Mucosa of descending colon (tissue), 3 donors: ENCODE data around the gene KCNJ14. TPM values are rescaled to one million over a fixed set of nuclear protein-coding genes. Genes with fewer than 3 reads are reported as not detected.

ENCODE experiments used
- ATAC-seq: fragments of 200-7000 bp; cut with Tn5 transposase; one replicate; pipeline ENCODE4 v1.9.1; 2020; ENCODE audit warnings: mild to moderate bottlenecking, moderate library complexity
- DNase-seq, 3 donors: peaks; one replicate each; pipeline ENCODE4 v3.0.0-alpha.2; 2020
- H3K36me3 ChIP-seq: fragments of 200-600 bp; one replicate; pipeline ENCODE4 v1.8.0; 2021; ENCODE audit warnings: low read depth, mild to moderate bottlenecking
- H3K4me1 ChIP-seq: fragments of 200-600 bp; one replicate; pipeline ENCODE4 v1.8.0; 2021; ENCODE audit warnings: low read depth, mild to moderate bottlenecking
- H3K4me3 ChIP-seq: fragments of 200-600 bp; one replicate; pipeline ENCODE4 v1.8.0; 2021; ENCODE audit warnings: mild to moderate bottlenecking
- H3K9me3 ChIP-seq: fragments of 200-600 bp; one replicate; pipeline ENCODE4 v1.8.0; 2021; ENCODE audit warnings: mild to moderate bottlenecking
- CTCF ChIP-seq: fragments of 200-600 bp; IDR thresholded peaks from one replicate; pipeline ENCODE4 v1.8.0; 2022; ENCODE audit warnings: antibody characterized with exemption, mild to moderate bottlenecking
- intact Hi-C, 2 donors: fragments of 100-400 bp; cut with DNase I in 1 of 2; cut with micrococcal nuclease in 1 of 2; formaldehyde crosslinking; loops; one replicate each; pipeline versions ENCODE4 v1.11.0 to v1.11.1; 2022; cut with DNase I, micrococcal nuclease
- total RNA-seq, 3 donors: library from RNA; stranded (reverse); fragmentation: NEBNext Ultra II Directional in 2 of 3; extraction: Animal tissue kit (Norgen Biotek cat#: 25700) in 2 of 3; gene quantifications; one replicate each; pipeline versions ENCODE4 v1.2.1 to v1.2.4, GENCODE V29; 2021 to 2023
- donor health status: DM: no; HTN: no; CAD: no; lungs with moderate emphysema.
- donor health status: DM: no; HTN: no; CAD: no.
- donor health status: DM: no; HTN: yes; CAD: no.

The KCNJ14 gene
- total RNA-seq, 3 donors from 2014 or later = 0.46 to 1.3 (median 0.67) TPM

GRCh38 chr19:48509467-48510194 is 54.3 kb downstream of the KCNJ14 start:
- H3K4me3 ChIP-seq = no peak overlapping the region
- no peaks in the 10 kb centered on the region for H3K4me1 ChIP-seq
- DNase-seq (peak in 1 of 3 donors; percentile 26), ATAC-seq (no peak)
- intact Hi-C loops = loop anchor here in 1 of 2 donors (5.0 kb wide), 1 partner anchor 73 kb away; no protein-coding TSS in a partner anchor
- no peaks in the 10 kb centered on the region for H3K36me3 ChIP-seq
- H3K9me3 ChIP-seq = no peaks in the 10 kb centered on the region
- TF ChIP-seq CTCF = no peak

DNA sequence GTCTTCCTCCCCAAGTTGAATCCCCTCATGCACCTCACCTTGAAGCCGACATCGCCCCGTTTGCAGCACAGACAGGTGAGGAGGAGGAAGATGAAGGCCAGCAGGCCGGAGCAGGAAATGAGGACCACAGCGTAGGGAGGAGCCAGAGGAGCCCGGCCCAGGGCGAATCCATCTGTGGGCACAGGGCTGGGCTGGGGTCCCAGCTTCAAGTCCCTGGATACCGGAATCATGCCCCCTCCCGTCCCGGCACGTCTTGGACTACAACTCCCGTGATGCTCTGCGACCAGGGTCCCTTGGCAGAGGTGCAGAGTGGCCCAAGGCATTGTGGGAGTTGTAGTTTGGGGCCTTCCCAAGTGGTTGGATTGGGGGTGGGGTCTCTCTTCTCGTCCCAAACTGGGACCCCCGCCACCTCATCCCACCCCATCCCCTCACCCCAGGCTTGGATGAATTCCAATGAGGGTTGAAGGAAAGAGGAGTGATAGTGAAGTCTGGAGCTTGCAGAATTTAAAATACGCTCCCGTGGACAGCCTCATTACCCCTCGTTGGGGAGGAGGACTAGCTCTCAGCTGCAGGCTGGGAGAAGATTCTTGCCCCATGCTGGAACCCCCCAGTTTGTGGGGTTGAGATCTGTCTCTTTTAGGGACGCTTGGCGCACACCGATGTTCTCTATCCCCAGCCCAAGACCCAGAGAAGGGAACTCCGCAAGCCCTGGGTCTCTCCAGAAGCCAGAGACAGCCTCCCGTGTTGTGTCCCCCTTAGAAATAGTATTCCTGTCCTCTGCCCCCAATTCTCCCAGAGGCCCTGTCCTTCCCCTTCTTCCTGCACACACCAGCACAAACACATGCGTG is 55.3 kb downstream of the KCNJ14 start:
- TF ChIP-seq CTCF = no peak
- DNase-seq = peak; percentile 74 to 83 (median 75)
- H3K36me3 ChIP-seq = no peaks in the 10 kb centered on the region
- H3K4me1 ChIP-seq = no peaks in the 10 kb centered on the region
- no peak overlapping the region for H3K4me3 ChIP-seq
- H3K9me3 ChIP-seq = no peaks in the 10 kb centered on the region
- intact Hi-C loops = no loop called here
- peak; percentile 59 for ATAC-seq

DNA sequence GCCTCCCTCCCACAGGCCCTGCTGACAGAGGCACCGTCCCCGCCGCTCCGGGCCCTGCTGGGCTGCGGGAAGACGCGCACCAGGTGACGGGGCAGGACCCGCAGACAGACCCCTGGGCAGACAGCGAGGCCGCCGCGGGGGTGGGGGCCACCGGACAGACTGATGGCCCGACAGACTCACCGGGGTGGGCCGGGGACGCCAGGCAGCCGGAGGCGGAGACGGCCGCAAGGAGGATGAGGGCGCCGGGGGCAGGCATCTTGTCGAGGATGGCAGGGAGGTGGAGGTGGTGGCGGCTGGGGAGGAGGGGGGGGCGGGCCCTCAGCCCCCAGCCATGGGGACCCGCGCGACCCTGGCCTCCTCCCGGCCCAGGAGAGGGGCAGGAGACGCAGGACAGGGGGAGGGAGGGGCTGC is 56.0 kb downstream of the KCNJ14 start:
- H3K4me3 ChIP-seq = no peak overlapping the region
- TF ChIP-seq CTCF = no peak
- H3K9me3 ChIP-seq = no peaks in the 10 kb centered on the region
- DNase-seq (peak in 1 of 3 donors; percentile 66), ATAC-seq (no peak)
- intact Hi-C loops = no loop called here
- no peaks in the 10 kb centered on the region for H3K36me3 ChIP-seq
- H3K4me1 ChIP-seq = no peaks in the 10 kb centered on the region

DNA sequence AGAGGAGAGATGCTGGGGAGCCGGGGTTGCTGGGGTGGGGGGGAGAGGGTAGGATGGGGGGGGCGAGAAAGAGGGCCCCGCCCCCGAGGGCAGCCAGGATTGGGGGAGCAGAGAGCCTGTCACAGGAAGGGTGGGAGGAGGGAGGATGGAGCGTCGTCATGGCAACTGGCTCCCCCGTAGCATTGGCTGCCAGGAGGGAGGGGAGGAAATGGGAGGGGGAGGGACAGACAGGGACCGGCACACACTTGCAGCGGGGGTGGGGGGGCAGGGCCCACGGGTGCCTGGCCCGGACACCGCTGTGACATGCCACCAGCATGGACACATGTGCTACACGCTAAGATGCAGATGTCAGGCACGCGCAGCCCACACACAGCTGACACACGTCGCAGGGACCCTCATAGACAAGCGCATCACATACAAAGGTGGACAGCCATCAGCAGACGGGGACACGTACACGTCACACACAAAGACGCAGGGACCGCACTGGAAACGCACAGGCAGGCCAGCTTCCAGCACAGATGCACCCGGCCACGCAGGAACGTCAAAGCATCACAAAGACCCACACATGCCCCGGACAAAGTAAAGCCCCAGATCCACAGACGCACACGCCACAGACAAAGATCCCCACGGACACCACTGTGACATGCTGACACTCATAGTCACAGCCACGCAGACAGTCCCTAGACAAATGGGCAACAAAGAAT is 56.6 kb downstream of the KCNJ14 start, which contains the start of gene LMTK3:
LMTK3 (minus strand) TSS at position 36 of the 704 bp plus-strand sequence. CDS start 259 bp downstream, outside the sequence.
- Histone ChIP-seq H3K36me3 (no peaks in the 10 kb centered on the region), H3K4me1 (no peaks in the 10 kb centered on the region), H3K9me3 (no peaks in the 10 kb centered on the region), H3K4me3 (no peak within 1 kb of the TSS)
- intact Hi-C loops = no loop called here
- DNase-seq = peak; percentile 46 to 82 (median 53)
- no peak for TF ChIP-seq CTCF
- peak; percentile 57 for ATAC-seq

DNA sequence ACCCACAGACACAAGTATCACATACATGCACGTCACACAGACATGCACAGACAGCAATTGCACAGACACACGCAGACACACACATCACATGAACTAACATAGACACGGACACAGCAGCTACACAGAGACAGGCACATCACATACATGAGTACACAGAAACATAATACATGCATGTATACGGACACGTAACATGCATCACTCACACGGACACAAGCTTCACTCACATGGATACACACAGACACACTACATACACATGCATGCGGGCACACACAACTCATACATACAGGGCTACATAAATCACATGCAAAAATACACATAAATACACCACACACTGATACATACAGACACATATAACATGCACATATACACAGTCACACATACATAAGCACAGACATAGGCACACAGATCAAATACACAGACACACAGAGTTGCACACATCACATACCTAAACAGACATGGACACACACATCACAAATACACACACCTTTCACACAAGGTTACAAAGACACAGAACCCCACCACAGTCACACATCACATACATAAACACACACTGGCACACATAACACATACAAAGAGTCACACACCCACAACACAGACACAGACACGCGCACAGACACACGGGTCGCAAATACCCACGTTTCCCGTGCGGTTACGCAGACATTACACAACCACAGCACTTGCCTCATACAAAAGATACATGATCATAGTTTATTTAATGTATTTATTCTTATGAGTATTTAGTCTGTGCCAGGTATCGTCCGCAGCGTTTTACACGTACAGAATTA is 57.3 kb downstream of the KCNJ14 start:
- H3K4me3 ChIP-seq = no peak overlapping the region
- H3K9me3 ChIP-seq = no peaks in the 10 kb centered on the region
- no peaks in the 10 kb centered on the region for H3K36me3 ChIP-seq
- DNase-seq (no peak), ATAC-seq (no peak)
- intact Hi-C loops = no loop called here
- no peaks in the 10 kb centered on the region for H3K4me1 ChIP-seq
- TF ChIP-seq CTCF = no peak
